ENCODE data around the gene TDRD9.

TDRD9 gene

GRCh38 chr14:104034976-104035699, 106.9 kb downstream of the TDRD9 start:
- Histone ChIP-seq H3F3A (ENCODE audit: insufficient read depth, low read length) (no peaks in the 10 kb centered on the region), H3K79me2 (ENCODE audit: insufficient read depth, low read length) (no peaks in the 10 kb centered on the region), H3K9me3 (ENCODE audit: low read length) (no peaks in the 10 kb centered on the region), H3K4me2 (ENCODE audit: low read length) (no peak overlapping the region), H3K27me3 (ENCODE audit: insufficient read depth, low read length) (peaks cover 29% of the 10 kb centered on the region; the same call in 1 of the 2 replicates), H3K4me3 (ENCODE audit: low read depth, low read length, poor library complexity, severe bottlenecking) (no peak overlapping the region), H3K4me1 (ENCODE audit: insufficient read depth, low read length, severe bottlenecking) (no peaks in the 10 kb centered on the region), H3K9ac (ENCODE audit: low read length) (no peak overlapping the region), H3K27ac (ENCODE audit: low read depth, low read length, poor library complexity, severe bottlenecking) (no peak overlapping the region), H2AFZ (ENCODE audit: low read length) (no peak overlapping the region), H3K36me3 (ENCODE audit: insufficient read depth, low read length) (no peaks in the 10 kb centered on the region), H3K9me2 (ENCODE audit: low read depth, low read length) (no peaks in the 10 kb centered on the region), H4K20me1 (ENCODE audit: insufficient read depth, low read length) (no peaks in the 10 kb centered on the region)
- TF ChIP-seq CTCF (IDR thresholded peaks at IDR 0.05; ENCODE audit: low read length) (no peak), EZH2 (IDR thresholded peaks at IDR 0.05; ENCODE audit: borderline replicate concordance, low read length) (no peak)

- Histone ChIP-seq H3K36me3 (ENCODE audit: insufficient read depth, low read length) (no peaks in the 10 kb centered on the region), H4K20me1 (ENCODE audit: insufficient read depth, low read length) (no peaks in the 10 kb centered on the region), H3K4me3 (ENCODE audit: low read depth, low read length, poor library complexity, severe bottlenecking) (no peak overlapping the region), H3K27me3 (ENCODE audit: insufficient read depth, low read length) (peaks cover 33% of the 10 kb centered on the region), H3K9me2 (ENCODE audit: low read depth, low read length) (no peaks in the 10 kb centered on the region), H3F3A (ENCODE audit: insufficient read depth, low read length) (no peaks in the 10 kb centered on the region), H3K4me2 (ENCODE audit: low read length) (no peak overlapping the region), H3K79me2 (ENCODE audit: insufficient read depth, low read length) (no peaks in the 10 kb centered on the region), H3K27ac (ENCODE audit: low read depth, low read length, poor library complexity, severe bottlenecking) (no peak overlapping the region), H2AFZ (ENCODE audit: low read length) (no peak overlapping the region), H3K4me1 (ENCODE audit: insufficient read depth, low read length, severe bottlenecking) (no peaks in the 10 kb centered on the region), H3K9ac (ENCODE audit: low read length) (no peak overlapping the region), H3K9me3 (ENCODE audit: low read length) (no peaks in the 10 kb centered on the region)
- TF ChIP-seq EZH2 (IDR thresholded peaks at IDR 0.05; ENCODE audit: borderline replicate concordance, low read length) (no peak), CTCF (IDR thresholded peaks at IDR 0.05; ENCODE audit: low read length) (no peak)
Measured at GRCh38 chr14:104036212-104036611, 108.0 kb downstream of the TDRD9 start.

GRCh38 chr14:104037074-104037473, 108.8 kb downstream of the TDRD9 start:
- H2AFZ ChIP-seq (ENCODE audit: low read length) = no peak overlapping the region
- no peaks in the 10 kb centered on the region for H3K36me3 ChIP-seq (ENCODE audit: insufficient read depth, low read length)
- H3F3A ChIP-seq (ENCODE audit: insufficient read depth, low read length) = no peaks in the 10 kb centered on the region
- H4K20me1 ChIP-seq (ENCODE audit: insufficient read depth, low read length) = no peaks in the 10 kb centered on the region
- H3K4me3 ChIP-seq (ENCODE audit: low read depth, low read length, poor library complexity, severe bottlenecking) = no peak overlapping the region
- H3K4me1 ChIP-seq (ENCODE audit: insufficient read depth, low read length, severe bottlenecking) = no peaks in the 10 kb centered on the region
- H3K27me3 ChIP-seq (ENCODE audit: insufficient read depth, low read length) = peaks cover 33% of the 10 kb centered on the region
- no peak for TF ChIP-seq CTCF (IDR thresholded peaks at IDR 0.05; ENCODE audit: low read length)
- no peak for TF ChIP-seq EZH2 (IDR thresholded peaks at IDR 0.05; ENCODE audit: borderline replicate concordance, low read length)
- H3K9ac ChIP-seq (ENCODE audit: low read length) = no peak overlapping the region
- H3K9me2 ChIP-seq (ENCODE audit: low read depth, low read length) = no peaks in the 10 kb centered on the region
- H3K4me2 ChIP-seq (ENCODE audit: low read length) = no peak overlapping the region
- H3K27ac ChIP-seq (ENCODE audit: low read depth, low read length, poor library complexity, severe bottlenecking) = no peak overlapping the region
- no peaks in the 10 kb centered on the region for H3K9me3 ChIP-seq (ENCODE audit: low read length)
- no peaks in the 10 kb centered on the region for H3K79me2 ChIP-seq (ENCODE audit: insufficient read depth, low read length)
